Activated CD4-positive, alpha-beta T cell treated with anti-CD3 and anti-CD28 coated beads, Interleukin-10, Interleukin-2, amounts not matched to agents 100 ng/mL and 50 ng/mL, durations not matched to agents 16 hours and 8 hours (primary cell): ENCODE measurements around the gene LRRC4C.

Experiments
- DNase-seq: peaks from one replicate; pipeline ENCODE4 v3.0.0-alpha.2; 2020

The LRRC4C gene

DNA sequence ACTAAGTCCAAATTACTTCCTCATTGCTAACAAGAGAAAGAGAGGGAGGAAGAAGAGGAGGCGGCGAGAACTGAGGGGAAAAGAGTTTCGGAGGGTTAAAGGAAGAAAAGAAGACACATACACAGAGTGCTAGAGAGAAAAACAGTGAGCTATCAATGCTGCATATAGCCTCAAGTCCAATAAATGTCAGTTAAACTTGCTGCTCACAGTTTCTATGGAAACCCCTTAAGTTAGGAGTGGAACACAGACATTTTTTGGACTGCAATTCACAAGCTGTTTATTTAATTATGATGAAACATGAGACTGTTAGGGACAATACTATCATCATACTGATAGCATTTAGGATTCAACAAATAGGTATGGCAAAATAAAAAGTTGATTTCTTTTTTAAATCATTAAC is 1320.4 kb downstream of the LRRC4C start:
- no peak for DNase-seq

- DNase-seq, result no peak
These were observed 1324.5 kb downstream of the LRRC4C start for GRCh38 chr11:40134820-40135570.

- no peak for DNase-seq
These were observed 1326.0 kb downstream of the LRRC4C start for GRCh38 chr11:40133498-40133897.

DNA sequence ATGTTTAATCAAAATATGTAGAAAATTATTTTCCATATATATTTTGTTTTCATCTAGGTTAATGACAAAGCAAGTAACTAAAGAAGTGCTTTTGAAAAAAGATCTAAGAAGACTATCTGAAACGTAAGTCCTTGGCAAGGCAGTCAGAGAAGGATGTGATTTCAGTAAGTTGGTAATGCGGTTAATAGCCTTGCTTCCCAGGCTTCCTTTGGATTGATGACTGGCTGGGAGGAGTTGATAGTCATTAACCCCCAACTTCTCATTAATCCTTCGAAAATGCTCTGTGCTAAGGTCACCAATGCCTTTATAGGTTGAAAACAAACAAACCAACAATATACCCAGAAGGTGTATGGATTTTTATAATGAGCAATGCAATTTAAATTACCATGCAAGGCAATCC is 1326.5 kb downstream of the LRRC4C start:
- DNase-seq, result no peak

GRCh38 chr11:40130427-40130826 is 1329.0 kb downstream of the LRRC4C start:
- no peak for DNase-seq

DNA sequence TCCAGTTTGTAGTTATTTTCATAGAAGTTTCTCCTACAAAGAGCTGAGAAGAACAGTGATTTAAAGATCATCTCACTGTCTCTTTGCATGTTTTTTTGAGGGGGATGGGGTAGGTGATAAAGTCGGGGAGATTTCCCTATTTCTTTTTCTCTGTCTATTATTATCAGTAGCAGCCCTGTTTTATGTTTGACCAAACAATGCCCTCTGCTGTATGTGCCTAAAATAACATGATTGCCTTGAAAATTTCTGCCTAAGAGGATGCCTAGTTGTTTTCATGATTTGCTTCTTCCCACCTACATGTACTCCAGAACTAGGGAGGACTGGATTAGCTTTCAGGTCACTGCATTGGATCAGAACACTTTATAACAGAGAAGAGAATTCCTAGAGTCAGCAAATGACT is 1330.2 kb downstream of the LRRC4C start:
- no peak for DNase-seq

- DNase-seq, result no peak
These were observed 1334.4 kb downstream of the LRRC4C start for GRCh38 chr11:40125054-40125453.

GRCh38 chr11:40119661-40120060 is 1339.8 kb downstream of the LRRC4C start:
- DNase-seq, result no peak

DNA sequence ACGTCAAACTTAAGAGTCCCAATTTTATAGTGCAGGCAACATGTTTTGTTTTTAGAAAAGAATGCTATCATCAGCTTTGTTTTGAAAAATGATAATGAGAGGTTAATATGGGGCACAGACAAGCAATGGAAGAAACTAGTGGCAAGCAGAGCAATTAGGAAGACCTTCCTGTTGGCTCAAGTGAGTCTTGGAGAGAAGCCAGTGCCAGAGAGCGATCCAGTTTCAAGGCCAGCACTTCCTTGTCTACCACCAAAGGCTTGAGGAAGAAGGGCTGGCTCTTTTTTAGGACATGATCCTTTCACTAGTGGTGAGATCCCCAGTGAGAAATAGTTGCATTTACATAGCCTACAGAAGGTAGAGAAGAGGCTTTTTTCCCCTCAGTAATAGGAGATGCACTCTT is 1340.7 kb downstream of the LRRC4C start:
- DNase-seq, result no peak

DNA sequence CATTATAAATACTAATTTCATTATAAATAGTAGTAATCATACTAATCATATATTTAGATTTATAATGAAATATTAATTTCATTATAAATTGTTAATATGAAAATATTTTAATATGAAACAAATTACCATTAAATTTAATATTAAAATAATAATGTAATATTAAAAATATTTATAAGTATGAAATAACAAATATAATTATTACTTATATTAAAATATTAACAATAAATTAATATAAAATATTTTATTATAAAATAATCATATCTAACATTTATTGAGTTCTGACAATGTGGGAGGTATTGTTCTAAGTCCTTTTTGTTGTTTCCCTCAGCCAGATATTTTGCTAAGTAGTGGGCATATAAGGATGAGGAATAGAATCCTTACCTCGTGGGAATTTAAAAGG is 1341.4 kb downstream of the LRRC4C start:
- DNase-seq, result no peak

DNA sequence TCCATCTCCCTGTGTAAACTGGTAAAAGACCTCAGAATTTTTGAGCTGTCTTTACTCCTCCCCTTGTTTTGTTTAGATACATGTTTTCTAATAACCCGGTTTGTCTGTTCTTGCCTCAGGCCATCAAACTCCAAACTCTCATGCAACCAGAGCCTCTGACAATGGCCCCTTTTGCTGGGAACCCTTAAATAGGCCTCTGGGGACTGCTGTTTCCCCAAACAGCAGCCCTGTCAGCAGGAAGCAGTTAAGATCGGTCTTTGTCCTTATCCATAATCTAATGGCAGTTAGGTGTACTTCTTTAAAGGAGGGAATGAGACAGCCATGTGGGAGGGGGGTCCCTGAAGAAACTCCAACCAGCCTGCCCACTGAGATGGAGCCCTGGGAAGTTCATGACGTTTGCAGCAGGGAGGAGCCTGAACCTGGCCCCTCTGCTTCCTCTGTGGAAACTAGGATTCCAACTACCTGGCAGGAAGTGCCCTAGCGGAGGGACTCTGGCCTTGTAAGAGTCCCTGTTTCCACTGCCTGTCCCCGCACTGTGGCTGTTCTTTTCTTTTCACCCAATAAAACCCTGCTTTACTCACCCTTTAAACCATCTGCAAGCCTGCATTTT is 1354.4 kb downstream of the LRRC4C start:
- no peak for DNase-seq

DNA sequence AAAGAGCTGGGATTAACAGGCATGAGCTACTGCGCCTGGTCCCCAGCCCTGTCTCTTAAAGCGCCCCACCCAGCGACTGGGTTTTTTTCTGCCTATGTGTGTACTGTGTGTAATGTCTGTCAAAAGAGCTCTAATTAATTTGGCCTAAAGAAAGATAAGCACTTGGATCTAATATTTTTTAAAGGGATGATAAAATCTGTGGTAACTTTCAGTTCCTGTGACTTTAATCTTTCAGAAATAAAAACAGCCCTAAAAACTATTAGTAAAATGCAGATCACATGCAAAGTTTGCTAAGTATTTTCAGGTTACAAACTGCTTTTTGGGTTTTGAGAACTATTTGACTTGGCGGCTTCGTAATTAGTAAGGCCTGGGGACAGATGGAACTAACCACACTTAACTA is 1358.7 kb downstream of the LRRC4C start:
- DNase-seq, result no peak

DNA sequence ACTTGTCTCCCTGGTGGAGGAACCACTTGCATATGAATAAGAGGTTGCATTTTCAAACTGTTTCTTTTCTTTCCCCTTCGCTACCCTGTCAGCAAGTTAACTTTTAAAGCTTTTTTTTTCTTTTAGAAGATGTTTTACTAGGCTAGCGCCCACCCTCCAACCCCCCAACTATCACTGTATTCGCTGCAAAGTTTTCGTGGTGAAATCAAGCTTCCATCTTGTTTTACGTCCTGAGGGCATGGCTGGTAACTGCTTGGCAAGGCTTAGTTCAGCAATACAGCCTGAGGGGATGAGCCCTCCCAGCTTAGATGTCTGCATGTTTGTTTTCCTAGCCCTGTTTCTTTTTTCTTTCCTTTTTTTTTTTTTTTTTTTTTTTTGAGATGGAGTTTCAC is 1359.3 kb downstream of the LRRC4C start:
- no peak for DNase-seq

DNA sequence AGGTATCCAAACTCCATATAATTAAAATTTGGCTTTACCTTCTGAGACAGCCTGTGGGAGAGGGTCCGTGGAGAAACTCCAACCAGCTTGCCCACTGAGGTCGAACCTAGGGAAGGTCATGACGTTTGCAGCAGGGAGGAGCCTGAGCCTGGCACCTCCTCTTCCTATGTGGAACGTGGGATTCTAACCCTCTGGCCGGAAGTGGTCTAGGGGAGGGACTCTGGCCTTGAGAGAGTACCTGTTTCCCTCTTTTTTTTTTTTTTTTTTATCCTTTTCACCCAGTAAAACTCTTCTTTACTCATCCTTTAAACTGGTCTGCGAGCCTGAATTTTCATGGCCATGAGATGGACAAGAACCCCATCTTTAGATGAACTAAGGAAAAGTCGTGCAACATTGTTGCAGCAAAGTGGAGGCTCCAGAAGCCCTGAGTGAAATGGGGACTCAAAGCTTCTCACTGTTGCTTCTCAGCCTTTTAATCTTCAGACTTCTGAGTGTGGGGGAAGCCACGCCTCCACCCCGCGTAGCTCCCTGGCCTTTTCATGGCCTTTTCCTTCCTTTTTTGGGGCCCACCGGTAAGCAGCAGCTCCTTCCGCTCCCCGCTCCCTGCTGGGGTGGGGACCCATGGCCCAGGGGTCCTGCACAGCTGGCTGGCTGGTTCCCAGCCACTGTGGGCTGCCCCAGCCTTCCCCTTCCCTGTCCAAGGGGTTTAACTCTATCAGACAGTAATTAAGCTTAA is 1359.9 kb downstream of the LRRC4C start:
- no peak for DNase-seq

DNA sequence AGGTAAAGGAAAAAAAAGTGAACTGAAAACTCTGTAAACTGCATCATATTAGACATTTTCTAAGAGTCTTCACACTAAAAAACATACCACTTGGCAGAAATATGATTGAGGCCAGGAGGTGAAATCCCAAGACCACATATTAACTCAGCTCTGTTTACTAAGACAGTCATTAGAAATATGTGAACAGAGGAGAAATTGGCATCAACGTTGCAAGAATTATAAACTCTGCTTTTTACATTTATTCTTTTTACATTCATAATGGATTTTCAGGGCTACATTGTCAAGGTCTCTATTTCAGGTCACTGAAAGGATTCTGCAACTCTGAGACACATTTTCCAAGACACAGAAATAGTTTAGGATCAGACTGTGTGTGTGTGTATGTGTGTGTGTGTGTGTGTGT is 1364.0 kb downstream of the LRRC4C start:
- DNase-seq, result no peak

DNA sequence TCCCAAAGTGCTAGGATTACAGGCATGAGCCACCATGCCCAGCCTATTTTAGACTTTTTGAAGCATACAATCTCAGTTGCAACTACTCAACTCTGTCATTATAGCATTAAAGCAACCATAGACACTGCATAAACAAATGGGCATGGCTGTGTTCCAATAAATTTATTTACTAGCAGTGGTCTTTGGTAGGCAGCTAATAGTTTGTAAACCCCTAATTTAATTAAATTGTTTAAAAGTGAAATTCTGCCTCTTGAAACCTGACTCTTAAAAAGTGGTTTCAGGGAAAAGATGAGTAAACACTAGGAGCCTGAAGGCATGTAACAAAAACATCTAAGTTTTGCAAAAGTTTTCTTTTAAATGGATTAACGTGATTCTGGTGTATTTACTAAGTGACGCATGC is 1364.5 kb downstream of the LRRC4C start:
- DNase-seq, result no peak

DNA sequence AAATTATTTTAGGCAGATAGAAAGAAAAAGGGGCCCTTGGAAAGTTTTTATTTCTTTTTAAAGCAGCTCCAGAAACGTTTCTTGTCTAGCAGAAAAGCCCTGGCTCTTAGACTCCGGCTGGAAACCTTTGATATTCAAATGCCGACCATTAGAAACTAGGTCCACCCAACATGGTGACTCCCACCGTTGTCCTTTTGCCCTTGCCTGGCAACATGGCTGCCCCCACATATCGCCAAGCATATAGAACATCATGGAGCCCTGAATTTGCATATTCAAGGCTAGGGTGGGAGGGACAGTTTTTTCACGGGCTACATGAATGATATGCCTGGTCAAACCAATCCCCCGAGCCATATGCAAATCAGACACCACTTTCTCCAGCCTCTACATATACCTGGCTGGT is 1379.0 kb downstream of the LRRC4C start:
- no peak for DNase-seq
